ENCODE data around the gene ELOVL7.

ELOVL7 gene

DNA sequence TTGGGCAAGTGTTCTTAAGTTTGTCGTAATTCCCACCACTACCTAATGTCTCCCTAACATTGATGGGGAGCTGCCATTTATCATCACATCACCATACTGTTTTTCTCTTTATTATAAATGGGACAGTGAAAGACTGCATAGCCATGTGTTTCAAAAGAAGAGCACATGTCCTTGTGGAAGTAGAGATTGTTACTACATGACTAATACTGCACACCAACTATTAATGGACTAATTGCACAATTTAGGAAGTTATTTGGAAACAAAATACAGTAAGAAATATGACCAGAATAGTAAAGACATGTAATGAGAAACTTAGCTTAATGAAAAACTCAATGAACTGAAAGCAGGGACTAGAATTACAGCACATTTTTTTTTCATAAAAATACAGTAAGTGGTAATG is 12.0 kb upstream of the ELOVL7 start:
- no peaks in the 10 kb centered on the region; the same call in 1 of the 2 replicates for H3K9me3 ChIP-seq (ENCODE audit: insufficient read depth, low read depth, low read length)
- no peaks in the 10 kb centered on the region for H3K36me3 ChIP-seq (ENCODE audit: insufficient read depth, low read depth, low read length)
- H3K27ac ChIP-seq (ENCODE audit: low read length), result no peak overlapping the region
- H3K4me3 ChIP-seq (ENCODE audit: low read length), result no peak overlapping the region
- peaks cover 8% of the 10 kb centered on the region for H3K4me1 ChIP-seq (ENCODE audit: insufficient read depth, low read length)
- H3K9ac ChIP-seq (ENCODE audit: low read depth, low read length), result no peak overlapping the region
- no peaks in the 10 kb centered on the region for H3K27me3 ChIP-seq (ENCODE audit: insufficient read depth, low read length)

GRCh38 chr5:60852940-60853339 is 8.9 kb upstream of the ELOVL7 start:
- Histone ChIP-seq H3K4me3 (ENCODE audit: low read length) (no peak overlapping the region), H3K27me3 (ENCODE audit: insufficient read depth, low read length) (no peaks in the 10 kb centered on the region), H3K27ac (ENCODE audit: low read length) (no peak overlapping the region), H3K36me3 (ENCODE audit: insufficient read depth, low read depth, low read length) (no peaks in the 10 kb centered on the region), H3K9me3 (ENCODE audit: insufficient read depth, low read depth, low read length) (no peaks in the 10 kb centered on the region), H3K4me1 (ENCODE audit: insufficient read depth, low read length) (peaks cover 8% of the 10 kb centered on the region), H3K9ac (ENCODE audit: low read depth, low read length) (peak overlapping the region; percentile 9; the same call in 1 of the 2 replicates)

- H3K36me3 ChIP-seq (ENCODE audit: insufficient read depth, low read depth, low read length), result no peaks in the 10 kb centered on the region
- H3K4me1 ChIP-seq (ENCODE audit: insufficient read depth, low read length), result peaks cover 8% of the 10 kb centered on the region
- no peaks in the 10 kb centered on the region for H3K9me3 ChIP-seq (ENCODE audit: insufficient read depth, low read depth, low read length)
- no peak overlapping the region for H3K27ac ChIP-seq (ENCODE audit: low read length)
- no peak overlapping the region for H3K4me3 ChIP-seq (ENCODE audit: low read length)
- no peaks in the 10 kb centered on the region for H3K27me3 ChIP-seq (ENCODE audit: insufficient read depth, low read length)
- peak overlapping the region; percentile 9; the same call in 1 of the 2 replicates for H3K9ac ChIP-seq (ENCODE audit: low read depth, low read length)
Observed at GRCh38 chr5:60852317-60852716, 8.2 kb upstream of the ELOVL7 start.

GRCh38 chr5:60851626-60852025 is 7.6 kb upstream of the ELOVL7 start:
- Histone ChIP-seq H3K4me3 (ENCODE audit: low read length) (no peak overlapping the region), H3K36me3 (ENCODE audit: insufficient read depth, low read depth, low read length) (no peaks in the 10 kb centered on the region), H3K27me3 (ENCODE audit: insufficient read depth, low read length) (no peaks in the 10 kb centered on the region), H3K27ac (ENCODE audit: low read length) (no peak overlapping the region), H3K9me3 (ENCODE audit: insufficient read depth, low read depth, low read length) (no peaks in the 10 kb centered on the region), H3K9ac (ENCODE audit: low read depth, low read length) (no peak overlapping the region), H3K4me1 (ENCODE audit: insufficient read depth, low read length) (peaks cover 8% of the 10 kb centered on the region)

DNA sequence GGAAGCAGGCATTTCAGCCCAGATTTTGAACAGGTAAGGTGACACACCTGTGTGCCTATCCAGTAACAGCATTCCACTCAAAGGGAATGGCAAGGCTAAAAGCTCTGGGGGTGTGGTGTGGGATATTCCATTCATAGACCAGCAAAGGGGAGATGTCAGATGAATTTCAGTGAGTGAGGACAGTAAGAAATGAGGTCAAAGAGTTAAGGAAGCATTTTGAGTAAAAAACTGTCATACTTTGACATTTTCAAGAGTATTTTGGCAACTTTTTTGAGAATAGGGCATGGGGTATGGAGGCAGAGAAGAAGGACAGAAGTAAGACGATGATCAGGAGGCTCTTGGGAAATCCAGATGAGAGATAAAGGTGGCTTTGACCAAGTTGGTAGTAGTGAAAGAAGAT is 2.2 kb upstream of the ELOVL7 start:
- H3K9ac ChIP-seq (ENCODE audit: low read depth, low read length), result no peak overlapping the region
- no peak overlapping the region for H3K27ac ChIP-seq (ENCODE audit: low read length)
- peaks cover 4% of the 10 kb centered on the region; the same call in 1 of the 2 replicates for H3K4me1 ChIP-seq (ENCODE audit: insufficient read depth, low read length)

GRCh38 chr5:60843386-60843935 is 608 bp downstream of the ELOVL7 start:
- H3K27me3 ChIP-seq (ENCODE audit: insufficient read depth, low read length), result peaks cover 38% of the 10 kb centered on the region
- peaks cover 4% of the 10 kb centered on the region; the same call in 1 of the 2 replicates for H3K4me1 ChIP-seq (ENCODE audit: insufficient read depth, low read length)
- H3K9me3 ChIP-seq (ENCODE audit: insufficient read depth, low read depth, low read length), result no peaks in the 10 kb centered on the region
- peak overlapping the region; percentile 78 for H3K4me3 ChIP-seq (ENCODE audit: low read length)
- H3K36me3 ChIP-seq (ENCODE audit: insufficient read depth, low read depth, low read length), result no peaks in the 10 kb centered on the region
- H3K27ac ChIP-seq (ENCODE audit: low read length), result no peak overlapping the region
- peak overlapping the region; percentile 63; the same call in 1 of the 2 replicates for H3K9ac ChIP-seq (ENCODE audit: low read depth, low read length)

More for the DNA sequence above, 2.2 kb upstream of the ELOVL7 start:
- no peaks in the 10 kb centered on the region for H3K9me3 ChIP-seq (ENCODE audit: insufficient read depth, low read depth, low read length)
- H3K27me3 ChIP-seq (ENCODE audit: insufficient read depth, low read length), result peaks cover 35% of the 10 kb centered on the region
- no peaks in the 10 kb centered on the region for H3K36me3 ChIP-seq (ENCODE audit: insufficient read depth, low read depth, low read length)
- no peak overlapping the region for H3K4me3 ChIP-seq (ENCODE audit: low read length)

GRCh38 chr5:60842871-60843385 is 1.1 kb downstream of the ELOVL7 start:
- Histone ChIP-seq H3K9me3 (ENCODE audit: insufficient read depth, low read depth, low read length) (no peaks in the 10 kb centered on the region), H3K4me1 (ENCODE audit: insufficient read depth, low read length) (peaks cover 7% of the 10 kb centered on the region; the same call in 1 of the 2 replicates), H3K27ac (ENCODE audit: low read length) (no peak overlapping the region), H3K9ac (ENCODE audit: low read depth, low read length) (peak overlapping the region; percentile 63; the same call in 1 of the 2 replicates), H3K27me3 (ENCODE audit: insufficient read depth, low read length) (peaks cover 38% of the 10 kb centered on the region), H3K36me3 (ENCODE audit: insufficient read depth, low read depth, low read length) (no peaks in the 10 kb centered on the region), H3K4me3 (ENCODE audit: low read length) (peak overlapping the region; percentile 78)

- H3K27me3 ChIP-seq (ENCODE audit: insufficient read depth, low read length), result peaks cover 38% of the 10 kb centered on the region
- peaks cover 12% of the 10 kb centered on the region for H3K4me1 ChIP-seq (ENCODE audit: insufficient read depth, low read length)
- no peak overlapping the region for H3K9ac ChIP-seq (ENCODE audit: low read depth, low read length)
- H3K9me3 ChIP-seq (ENCODE audit: insufficient read depth, low read depth, low read length), result no peaks in the 10 kb centered on the region
- no peak overlapping the region for H3K27ac ChIP-seq (ENCODE audit: low read length)
- no peaks in the 10 kb centered on the region for H3K36me3 ChIP-seq (ENCODE audit: insufficient read depth, low read depth, low read length)
- H3K4me3 ChIP-seq (ENCODE audit: low read length), result no peak overlapping the region
Observed at GRCh38 chr5:60841361-60841760, 2.7 kb downstream of the ELOVL7 start.

GRCh38 chr5:60836131-60836530 is 7.9 kb downstream of the ELOVL7 start:
- peaks cover under 1% of the 10 kb centered on the region for H3K27me3 ChIP-seq (ENCODE audit: insufficient read depth, low read length)
- H3K9ac ChIP-seq (ENCODE audit: low read depth, low read length), result peak overlapping the region; percentile 52; the same call in 1 of the 2 replicates
- H3K9me3 ChIP-seq (ENCODE audit: insufficient read depth, low read depth, low read length), result no peaks in the 10 kb centered on the region
- H3K4me1 ChIP-seq (ENCODE audit: insufficient read depth, low read length), result peaks cover 16% of the 10 kb centered on the region
- H3K4me3 ChIP-seq (ENCODE audit: low read length), result peak overlapping the region; percentile 21; the same call in 1 of the 2 replicates
- H3K27ac ChIP-seq (ENCODE audit: low read length), result no peak overlapping the region
- H3K36me3 ChIP-seq (ENCODE audit: insufficient read depth, low read depth, low read length), result no peaks in the 10 kb centered on the region

GRCh38 chr5:60835554-60835953 is 8.5 kb downstream of the ELOVL7 start:
- no peaks in the 10 kb centered on the region for H3K27me3 ChIP-seq (ENCODE audit: insufficient read depth, low read length)
- H3K36me3 ChIP-seq (ENCODE audit: insufficient read depth, low read depth, low read length), result no peaks in the 10 kb centered on the region
- H3K27ac ChIP-seq (ENCODE audit: low read length), result no peak overlapping the region
- peaks cover 16% of the 10 kb centered on the region for H3K4me1 ChIP-seq (ENCODE audit: insufficient read depth, low read length)
- H3K9me3 ChIP-seq (ENCODE audit: insufficient read depth, low read depth, low read length), result no peaks in the 10 kb centered on the region
- no peak overlapping the region for H3K9ac ChIP-seq (ENCODE audit: low read depth, low read length)
- H3K4me3 ChIP-seq (ENCODE audit: low read length), result no peak overlapping the region

GRCh38 chr5:60833520-60833919 is 10.5 kb downstream of the ELOVL7 start:
- H3K4me3 ChIP-seq (ENCODE audit: low read length), result no peak overlapping the region

GRCh38 chr5:60830581-60831127 is 13.4 kb downstream of the ELOVL7 start:
- Histone ChIP-seq H3K27ac (ENCODE audit: low read length) (no peak overlapping the region), H3K36me3 (ENCODE audit: insufficient read depth, low read depth, low read length) (no peaks in the 10 kb centered on the region), H3K4me3 (ENCODE audit: low read length) (no peak overlapping the region), H3K9ac (ENCODE audit: low read depth, low read length) (no peak overlapping the region), H3K4me1 (ENCODE audit: insufficient read depth, low read length) (peaks cover under 1% of the 10 kb centered on the region), H3K9me3 (ENCODE audit: insufficient read depth, low read depth, low read length) (no peaks in the 10 kb centered on the region), H3K27me3 (ENCODE audit: insufficient read depth, low read length) (no peaks in the 10 kb centered on the region)

More at GRCh38 chr5:60833520-60833919, 10.5 kb downstream of the ELOVL7 start:
- H3K9ac ChIP-seq (ENCODE audit: low read depth, low read length), result no peak overlapping the region
- H3K4me1 ChIP-seq (ENCODE audit: insufficient read depth, low read length), result peaks cover 16% of the 10 kb centered on the region
- no peaks in the 10 kb centered on the region for H3K9me3 ChIP-seq (ENCODE audit: insufficient read depth, low read depth, low read length)
- no peaks in the 10 kb centered on the region for H3K36me3 ChIP-seq (ENCODE audit: insufficient read depth, low read depth, low read length)
- no peaks in the 10 kb centered on the region for H3K27me3 ChIP-seq (ENCODE audit: insufficient read depth, low read length)
- H3K27ac ChIP-seq (ENCODE audit: low read length), result no peak overlapping the region
